Activated CD4-positive, alpha-beta T cell treated with anti-CD3 and anti-CD28 coated beads for 4 hours (primary cell): ENCODE data around the gene OBSCN.
"Not testable (repeated sequence)": the region's sequence is repeated elsewhere in the genome, so short reads cannot be mapped to it uniquely, and the experiment has no call there.

ENCODE experiments used
- DNase-seq, 2 donors: peaks; one replicate each; pipeline ENCODE4 v3.0.0-alpha.2; 2020

Gene OBSCN

GRCh38 chr1:228214921-228215662 is 7.2 kb downstream of the OBSCN start:
- DNase-seq = no peak

DNA sequence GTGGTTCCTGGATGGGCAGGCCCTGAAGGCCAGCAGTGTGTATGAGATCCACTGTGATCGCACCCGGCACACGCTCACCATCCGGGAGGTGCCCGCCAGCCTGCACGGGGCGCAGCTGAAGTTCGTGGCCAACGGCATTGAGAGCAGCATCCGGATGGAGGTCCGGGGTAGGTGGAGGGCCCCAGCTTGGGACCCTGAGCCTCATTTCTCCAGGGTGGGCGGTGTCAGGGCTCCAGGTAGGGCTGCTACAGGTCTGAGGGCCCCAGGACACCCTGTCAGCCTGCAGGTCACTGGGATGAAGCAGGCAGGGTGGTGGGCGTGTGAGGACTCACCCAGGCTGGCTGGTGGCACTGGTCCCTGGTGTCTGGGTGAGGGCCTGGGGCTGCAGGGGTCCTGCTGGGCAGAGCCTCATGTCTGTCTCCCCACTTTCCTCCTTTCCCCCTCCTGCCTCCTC is 7.8 kb downstream of the OBSCN start:
- DNase-seq = no peak

DNA sequence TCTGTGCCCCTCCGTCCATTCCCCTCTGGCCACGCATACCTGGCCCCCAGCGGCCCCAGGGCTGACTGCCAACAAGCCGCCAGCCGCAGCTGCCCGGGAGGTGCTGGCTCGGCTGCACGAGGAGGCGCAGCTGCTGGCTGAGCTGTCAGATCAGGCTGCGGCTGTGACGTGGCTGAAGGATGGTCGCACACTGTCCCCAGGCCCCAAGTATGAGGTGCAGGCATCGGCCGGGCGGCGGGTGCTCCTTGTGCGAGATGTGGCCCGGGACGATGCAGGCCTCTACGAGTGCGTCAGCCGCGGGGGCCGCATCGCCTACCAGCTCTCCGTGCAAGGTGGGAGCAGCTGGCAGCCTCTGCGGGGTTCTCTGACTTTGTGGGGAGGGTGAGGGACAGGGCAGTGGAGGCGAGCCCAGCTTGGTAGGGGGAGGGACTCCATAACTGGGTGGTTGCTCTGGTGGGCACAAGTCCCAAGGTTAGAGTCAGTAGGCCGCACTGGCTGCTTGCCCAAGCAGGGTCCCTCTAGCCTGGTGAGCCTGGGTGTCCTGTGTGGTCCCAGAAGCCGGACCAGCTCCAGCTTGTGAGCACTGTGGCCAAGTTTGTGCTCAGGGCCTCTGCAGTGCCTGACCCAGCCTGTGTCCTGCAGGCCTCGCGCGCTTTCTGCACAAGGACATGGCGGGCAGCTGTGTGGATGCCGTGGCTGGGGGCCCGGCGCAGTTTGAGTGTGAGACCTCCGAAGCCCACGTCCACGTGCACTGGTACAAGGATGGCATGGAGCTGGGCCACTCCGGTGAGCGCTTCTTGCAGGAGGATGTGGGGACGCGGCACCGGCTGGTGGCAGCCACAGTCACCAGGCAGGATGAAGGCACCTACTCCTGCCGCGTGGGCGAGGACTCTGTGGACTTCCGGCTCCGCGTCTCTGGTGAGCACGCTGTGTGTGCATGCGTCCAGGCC is 8.8 kb downstream of the OBSCN start:
- no peak for DNase-seq

- DNase-seq = no peak
Measured at GRCh38 chr1:228217551-228218344, 9.9 kb downstream of the OBSCN start.

GRCh38 chr1:228218513-228219244 is 10.8 kb downstream of the OBSCN start:
- DNase-seq = no peak

DNA sequence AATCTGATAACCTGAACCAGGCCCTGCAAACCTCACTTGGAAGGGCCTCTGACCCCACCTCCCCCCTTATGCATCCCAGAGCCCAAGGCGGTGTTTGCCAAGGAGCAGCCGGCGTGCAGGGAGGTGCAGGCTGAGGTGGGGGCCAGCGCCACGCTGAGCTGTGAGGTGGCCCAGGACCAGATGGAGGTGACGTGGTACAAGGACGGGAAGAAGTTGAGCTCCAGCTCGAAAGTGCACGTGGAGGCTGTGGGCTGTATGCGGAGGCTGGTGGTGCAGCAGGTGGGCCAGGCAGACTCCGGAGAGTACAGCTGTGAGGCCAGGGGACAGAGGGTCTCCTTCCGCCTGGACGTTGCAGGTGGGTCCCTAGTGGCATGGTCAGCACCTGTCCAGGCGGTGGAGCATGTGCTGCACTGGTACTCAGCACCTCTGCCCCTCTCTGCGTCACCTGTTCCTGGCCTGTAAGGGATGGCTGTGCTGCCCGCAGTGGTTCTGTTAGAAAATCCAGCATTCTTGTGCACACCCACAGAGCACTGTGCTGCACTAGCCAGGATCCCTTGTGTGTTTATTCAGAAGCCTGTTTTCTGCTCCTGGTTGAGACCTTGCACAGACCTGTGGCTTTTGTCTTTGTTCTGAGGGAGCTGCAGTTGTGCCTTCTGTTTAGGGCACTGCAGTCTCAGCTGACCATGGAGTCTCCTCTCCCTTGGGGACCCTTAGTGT is 11.6 kb downstream of the OBSCN start:
- DNase-seq = no peak

DNA sequence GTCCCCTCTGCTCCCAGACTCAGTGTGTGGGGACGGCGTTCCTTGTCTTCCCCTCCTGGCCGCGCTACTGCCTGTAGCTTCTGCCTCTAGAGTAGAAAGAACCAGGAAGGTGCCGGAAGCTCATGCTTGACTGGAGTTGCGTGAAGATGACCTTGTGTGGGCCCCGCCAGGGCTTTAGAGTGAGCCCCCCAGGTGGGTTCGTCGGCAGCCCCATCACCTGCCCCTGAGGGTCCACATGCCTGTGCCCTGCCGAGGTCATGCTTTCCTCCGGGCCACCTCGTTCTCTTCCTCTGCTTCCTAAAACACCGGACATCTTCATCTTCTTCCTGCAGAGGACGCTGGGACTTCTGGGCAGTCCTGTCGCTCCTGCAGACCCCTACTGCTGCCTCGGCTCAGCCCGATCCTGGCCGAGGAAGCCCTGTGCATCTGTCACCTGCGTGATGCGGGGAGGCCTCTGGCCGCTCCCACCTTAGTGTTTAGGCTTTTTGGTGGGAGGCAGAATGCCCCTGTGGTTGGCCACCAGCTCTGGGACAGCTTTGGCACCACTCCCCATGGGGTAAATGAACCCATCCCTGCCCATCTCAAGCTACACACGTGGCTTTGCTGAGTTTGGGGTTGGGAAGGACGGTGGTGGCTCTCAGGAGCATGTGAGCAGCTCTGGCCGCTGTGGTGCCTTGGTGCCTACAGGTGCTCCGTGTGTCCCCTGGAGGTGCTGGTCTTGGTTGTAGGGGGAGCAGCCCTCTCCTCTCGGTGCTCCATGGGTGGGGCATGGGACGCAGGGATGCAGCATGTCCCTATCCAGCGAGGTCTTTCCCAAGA is 12.3 kb downstream of the OBSCN start:
- DNase-seq = no peak

DNA sequence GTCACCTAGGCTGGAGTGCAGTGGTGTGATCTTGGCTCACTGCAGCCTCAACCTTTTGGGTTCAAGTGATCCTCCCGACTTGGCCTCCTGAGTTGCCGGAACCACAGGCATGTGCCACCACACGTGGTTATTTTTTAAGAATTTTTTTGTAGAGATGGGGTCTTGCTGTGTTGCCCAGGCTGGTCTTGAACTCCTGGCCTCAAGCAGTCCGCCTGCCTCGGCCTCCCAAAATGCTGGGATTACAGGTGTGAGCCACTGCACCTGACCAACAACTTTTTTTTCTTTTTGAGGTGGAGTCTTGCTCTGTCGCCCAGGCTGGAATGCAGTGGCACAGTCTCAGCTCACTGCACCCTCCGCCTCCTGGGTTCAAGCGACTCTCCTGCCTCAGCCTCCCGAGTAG is 13.3 kb downstream of the OBSCN start:
- not testable (repeated sequence) for DNase-seq

DNA sequence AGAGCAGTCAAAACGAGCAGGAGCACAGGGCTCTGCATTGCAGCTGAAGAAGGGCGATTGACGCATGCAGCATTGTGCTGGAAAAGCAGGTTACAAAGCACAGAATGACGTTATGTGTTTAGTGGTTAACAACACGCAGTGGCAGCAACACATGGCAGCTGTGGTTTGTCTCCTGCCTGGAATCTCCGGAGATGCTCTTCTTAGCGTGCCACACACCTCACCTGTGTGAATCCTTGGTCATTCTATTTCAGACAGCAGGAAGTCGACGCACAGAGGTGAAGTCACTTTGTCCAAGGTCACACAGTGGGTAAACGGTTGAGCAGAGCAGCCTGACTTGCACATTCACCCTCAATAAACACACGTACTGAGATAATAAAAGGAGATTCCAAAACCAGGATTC is 14.7 kb downstream of the OBSCN start:
- no peak for DNase-seq

GRCh38 chr1:228224198-228225164 is 16.6 kb downstream of the OBSCN start:
- no peak for DNase-seq

DNA sequence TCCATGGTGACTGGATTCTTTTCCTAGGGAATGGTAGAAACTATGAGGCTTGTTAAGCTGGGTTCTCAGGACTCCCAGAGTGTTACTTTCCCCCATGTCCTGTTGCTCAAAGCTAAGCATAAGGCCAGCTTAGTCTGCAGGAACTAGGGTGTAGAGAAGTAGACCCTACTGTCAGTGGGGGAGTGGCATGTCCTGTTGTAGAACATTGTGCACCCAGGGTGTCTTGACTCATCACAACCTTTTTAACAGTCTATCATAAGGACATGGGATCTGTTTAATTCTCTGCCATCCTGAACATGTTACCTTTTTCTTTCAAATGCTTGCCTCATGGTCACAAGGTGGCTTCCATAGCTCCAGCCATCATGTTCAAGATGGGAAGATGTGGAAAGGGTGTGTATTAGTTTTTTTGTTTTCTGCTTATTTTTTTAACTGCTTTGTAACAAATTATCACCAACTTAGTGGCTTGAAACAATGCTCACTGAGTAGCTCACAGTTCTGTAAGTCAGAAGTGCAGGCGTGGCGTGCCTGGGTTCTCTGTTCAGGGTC is 17.4 kb downstream of the OBSCN start:
- DNase-seq = no peak

GRCh38 chr1:228225740-228226139 is 17.9 kb downstream of the OBSCN start:
- DNase-seq = no peak

DNA sequence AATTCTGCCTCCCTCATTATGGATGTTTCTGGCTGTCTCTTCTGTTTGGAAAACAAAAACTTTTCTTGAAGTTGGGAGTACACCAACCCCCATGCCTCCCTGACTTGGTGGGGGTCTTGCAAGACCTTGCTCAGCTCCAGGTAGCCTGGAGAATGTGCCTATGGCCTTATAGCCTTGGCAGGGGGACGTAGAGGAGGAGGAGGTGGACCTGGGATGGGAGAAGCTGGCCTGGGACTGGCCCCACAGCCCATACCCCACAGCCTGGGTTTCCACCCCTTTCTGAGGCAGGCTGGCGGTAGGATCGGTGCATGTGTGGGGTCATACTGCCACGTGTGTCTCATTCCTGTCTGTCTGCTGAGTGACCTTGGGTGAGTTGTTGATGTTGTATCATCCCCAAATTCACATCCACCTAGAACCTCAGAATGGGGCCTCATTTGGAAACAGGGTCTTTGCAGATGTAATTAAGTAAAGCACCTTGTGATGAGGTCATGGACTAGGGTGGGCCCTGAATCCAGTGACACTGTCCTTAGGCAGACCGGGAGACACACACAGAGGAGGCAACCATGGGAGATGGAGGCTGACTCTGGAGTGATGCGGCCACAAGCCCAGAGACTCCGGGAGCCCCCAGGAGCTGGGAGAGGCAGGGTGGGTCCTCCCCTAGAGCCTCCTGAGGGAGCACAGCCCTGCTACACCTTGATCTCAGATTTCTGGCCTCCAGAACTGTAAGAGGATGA is 18.5 kb downstream of the OBSCN start:
- no peak for DNase-seq

DNA sequence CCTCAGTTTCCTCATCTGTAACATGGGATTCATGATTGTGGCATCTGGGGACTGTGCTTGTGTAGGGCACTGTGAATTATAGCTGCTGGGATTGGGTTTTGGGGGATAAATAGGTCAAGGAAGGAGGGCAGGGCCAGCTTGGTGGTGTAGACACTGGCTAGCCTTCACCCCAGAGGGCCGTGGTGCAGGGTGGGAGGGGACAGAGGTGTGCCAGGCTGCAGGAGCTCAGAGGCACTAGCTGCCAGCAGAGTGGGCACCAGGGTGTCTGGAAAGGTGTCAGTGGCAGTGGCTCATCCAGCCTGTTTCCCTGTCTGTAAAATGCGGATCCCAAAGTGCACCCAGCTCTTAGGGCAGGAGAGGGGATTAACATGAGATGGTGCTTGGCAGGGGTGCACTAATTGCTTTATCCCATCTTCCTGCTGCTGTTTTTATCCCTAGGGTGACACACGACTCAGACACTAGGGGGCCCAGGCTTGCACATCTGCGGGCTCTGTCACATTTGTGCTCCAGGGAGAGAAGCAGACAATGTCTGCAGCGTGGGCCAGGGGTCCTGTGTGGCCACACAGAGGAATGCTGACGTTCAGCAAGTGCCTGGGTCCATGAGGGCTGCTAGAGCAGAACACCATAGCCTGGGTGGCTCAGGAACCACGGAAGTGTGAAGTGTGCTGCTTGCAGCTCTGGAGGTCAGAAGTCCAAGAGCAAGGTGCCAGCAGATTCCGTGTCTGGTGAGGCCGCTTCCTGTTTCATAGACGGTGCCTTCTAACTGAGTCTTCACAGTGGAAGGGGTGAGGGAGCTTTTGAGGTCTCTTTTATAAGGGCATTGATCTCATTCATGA is 19.3 kb downstream of the OBSCN start:
- DNase-seq = no peak

GRCh38 chr1:228228147-228228546 is 20.3 kb downstream of the OBSCN start:
- not testable (repeated sequence) for DNase-seq

- DNase-seq = no peak
Measured at GRCh38 chr1:228228601-228229074, 20.8 kb downstream of the OBSCN start.

- no peak for DNase-seq
Measured at GRCh38 chr1:228231189-228231588, 23.3 kb downstream of the OBSCN start.
